ENCODE results near the gene TIMM50. TPM values are rescaled to one million over a fixed set of nuclear protein-coding genes. Genes with fewer than 3 reads are reported as not detected.

TIMM50 gene
- total RNA-seq, 1 donor from 2014 or later: 28.0 TPM

- DNase-seq: no peak
Measured at GRCh38 chr19:39500543-39500942, 19.9 kb downstream of the TIMM50 start.

GRCh38 chr19:39501340-39501739, 20.7 kb downstream of the TIMM50 start:
- no peak for DNase-seq

GRCh38 chr19:39502640-39503417, 22.2 kb downstream of the TIMM50 start:
- no peak for DNase-seq

GRCh38 chr19:39506598-39506943, 25.9 kb downstream of the TIMM50 start:
- DNase-seq: no peak

- DNase-seq: no peak
Measured at GRCh38 chr19:39506944-39507714, 26.5 kb downstream of the TIMM50 start.

- no peak for DNase-seq
Measured at GRCh38 chr19:39507715-39508364, 27.2 kb downstream of the TIMM50 start.

- DNase-seq: no peak
Measured at GRCh38 chr19:39508629-39509028, 28.0 kb downstream of the TIMM50 start.

GRCh38 chr19:39509233-39509632, 28.6 kb downstream of the TIMM50 start:
- DNase-seq: no peak

- DNase-seq: no peak
Measured at GRCh38 chr19:39512988-39513387, 32.4 kb downstream of the TIMM50 start.

- no peak for DNase-seq
Measured at GRCh38 chr19:39514840-39515550, 34.4 kb downstream of the TIMM50 start, which contains the start of gene SELENOV. SELENOV (plus strand) TSS chr19:39515139; CDS start chr19:39515213, 74 bp downstream.

- DNase-seq: no peak
Measured at GRCh38 chr19:39515551-39516191, 35.0 kb downstream of the TIMM50 start.

- no peak for DNase-seq
Measured at GRCh38 chr19:39516270-39516669, 35.6 kb downstream of the TIMM50 start.

GRCh38 chr19:39517432-39517831, 36.8 kb downstream of the TIMM50 start:
- DNase-seq: no peak

- no peak for DNase-seq
Measured at GRCh38 chr19:39518458-39518857, 37.8 kb downstream of the TIMM50 start.

- DNase-seq: no peak
Measured at GRCh38 chr19:39518975-39519374, 38.3 kb downstream of the TIMM50 start.

- DNase-seq: no peak
Measured at GRCh38 chr19:39520541-39521484, 40.2 kb downstream of the TIMM50 start.

- DNase-seq: no peak
Measured at GRCh38 chr19:39524495-39524894, 43.9 kb downstream of the TIMM50 start.

- DNase-seq: no peak
Measured at GRCh38 chr19:39525205-39525604, 44.6 kb downstream of the TIMM50 start.

GRCh38 chr19:39531834-39532232, 51.2 kb downstream of the TIMM50 start:
- no peak for DNase-seq

- DNase-seq: peak; percentile 98
Measured at GRCh38 chr19:39532233-39533002, 51.8 kb downstream of the TIMM50 start, which contains the start of gene EID2B. EID2B (minus strand) TSS chr19:39532852; CDS start chr19:39532802, 50 bp downstream.

All from skin of body (tissue), 2 donors.